ENCODE data around the gene ZFP69B.

DNA sequence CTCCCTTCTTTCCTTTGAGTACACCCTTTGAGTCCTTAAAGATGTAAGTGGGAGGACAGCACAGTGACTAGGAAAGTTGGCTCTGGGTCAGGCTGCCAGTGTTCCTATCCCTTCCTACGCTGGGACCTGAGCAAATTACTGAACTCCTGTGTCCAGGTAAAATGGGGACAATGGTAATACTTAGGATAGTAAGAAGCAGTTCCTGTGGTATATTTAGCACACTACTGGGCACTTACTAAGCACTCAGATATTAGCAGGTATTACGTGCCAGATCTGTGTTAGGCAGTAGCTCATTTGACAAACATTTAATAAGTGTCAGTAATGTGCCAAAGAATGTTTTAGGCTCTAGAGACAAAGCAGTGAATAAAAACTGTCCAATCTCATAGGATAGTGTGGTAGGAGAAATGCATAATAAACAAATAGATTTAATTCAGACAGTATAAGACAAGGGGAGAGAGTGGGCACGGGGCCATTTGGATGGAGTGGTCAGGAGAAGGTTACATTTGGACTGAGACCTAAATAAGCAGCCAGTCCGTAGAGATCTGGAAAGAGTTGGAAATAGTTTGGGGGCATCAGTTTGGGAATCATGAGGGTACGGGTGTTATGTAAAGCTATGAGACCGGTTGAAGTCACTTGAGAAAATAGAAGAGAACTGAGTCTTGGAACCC lies 26.2 kb upstream of the ZFP69B start:
- TF ChIP-seq, protein P1, sequence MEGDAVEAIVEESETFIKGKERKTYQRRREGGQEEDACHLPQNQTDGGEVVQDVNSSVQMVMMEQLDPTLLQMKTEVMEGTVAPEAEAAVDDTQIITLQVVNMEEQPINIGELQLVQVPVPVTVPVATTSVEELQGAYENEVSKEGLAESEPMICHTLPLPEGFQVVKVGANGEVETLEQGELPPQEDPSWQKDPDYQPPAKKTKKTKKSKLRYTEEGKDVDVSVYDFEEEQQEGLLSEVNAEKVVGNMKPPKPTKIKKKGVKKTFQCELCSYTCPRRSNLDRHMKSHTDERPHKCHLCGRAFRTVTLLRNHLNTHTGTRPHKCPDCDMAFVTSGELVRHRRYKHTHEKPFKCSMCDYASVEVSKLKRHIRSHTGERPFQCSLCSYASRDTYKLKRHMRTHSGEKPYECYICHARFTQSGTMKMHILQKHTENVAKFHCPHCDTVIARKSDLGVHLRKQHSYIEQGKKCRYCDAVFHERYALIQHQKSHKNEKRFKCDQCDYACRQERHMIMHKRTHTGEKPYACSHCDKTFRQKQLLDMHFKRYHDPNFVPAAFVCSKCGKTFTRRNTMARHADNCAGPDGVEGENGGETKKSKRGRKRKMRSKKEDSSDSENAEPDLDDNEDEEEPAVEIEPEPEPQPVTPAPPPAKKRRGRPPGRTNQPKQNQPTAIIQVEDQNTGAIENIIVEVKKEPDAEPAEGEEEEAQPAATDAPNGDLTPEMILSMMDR (IDR thresholded peaks at IDR 0.05) = no peak
- no peak for TF ChIP-seq POLR2A (IDR thresholded peaks at IDR 0.05; ENCODE audit: low read depth)
- TF ChIP-seq POLR2AphosphoS5 (IDR thresholded peaks at IDR 0.05) = no peak
